Prostate gland (tissue), 2 donors: Measurements from ENCODE around the gene CBR4. TPM values are rescaled to one million over a fixed set of nuclear protein-coding genes. Genes with fewer than 3 reads are reported as not detected.

Source experiments
- DNase-seq: peaks from one replicate; pipeline ENCODE4 v3.0.0-alpha.2; 2019; ENCODE audit warnings: low spot score
- H3K27ac ChIP-seq, 2 donors: fragments of 200-600 bp; sonication (generic); 2 replicates each; pipeline ENCODE4 v1.5.1; 2017 to 2019
- H3K27me3 ChIP-seq: fragments of 200-600 bp; sonication (generic); replicated peaks from 2 replicates; pipeline ENCODE4 v1.5.1; 2019; ENCODE audit not compliant: insufficient read depth
- H3K36me3 ChIP-seq, 2 donors: fragments of 200-600 bp; sonication (generic); 1 replicate in 1 of 2; 2 replicates in 1 of 2; pipeline versions ENCODE4 v1.5.1 to v1.8.1; 2017 to 2019
- H3K4me1 ChIP-seq: fragments of 200-600 bp; sonication (generic); replicated peaks from 2 replicates; pipeline ENCODE4 v1.5.1; 2019
- H3K4me3 ChIP-seq, 2 donors: fragments of 200-600 bp; sonication (generic); 2 replicates each; pipeline ENCODE4 v1.5.1; 2017 to 2019
- H3K9me3 ChIP-seq: fragments of 200-600 bp; sonication (generic); 2 replicates; pipeline ENCODE4 v1.5.1; 2017
- POLR2A ChIP-seq: fragments of 450-650 bp; IDR thresholded peaks from one replicate; pipeline ENCODE4 v1.6.1; 2016; ENCODE audit warnings: antibody characterized with exemption, mild to moderate bottlenecking
- POLR2AphosphoS5 ChIP-seq: sonication (generic); formaldehyde crosslinking; IDR thresholded peaks from one replicate; pipeline ENCODE4 v1.6.1; 2017; ENCODE audit warnings: antibody characterized with exemption
- WGBS: methylation state at CpG from one replicate; pipeline ENCODE4 v1.1.5; 2018; 5-methylcytosine and 5-hydroxymethylcytosine counted together
- intact Hi-C: fragments of 100-400 bp; cut with DNase I; formaldehyde crosslinking; loops from one replicate; pipeline ENCODE4 v1.14.2; 2022
- total RNA-seq, 2 donors: library from RNA; depleted of rRNA; stranded (reverse); fragments of >200 nt; gene quantifications; one replicate each; pipeline ENCODE4 v1.1.0, GENCODE V29; 2016
- TF ChIP-seq, protein P1 (sequence below), 4 experiments: fragments of 200-600 bp in 2 of 4; fragments of 450-650 bp in 2 of 4; sonication (generic) in 2 of 4; IDR thresholded peaks; 1 replicate in 3 of 4; 2 replicates in 1 of 4; pipeline ENCODE4 v1.5.1; 2016 to 2019; ENCODE audit warnings: antibody characterized with exemption in 4 of 4, mild to moderate bottlenecking in 2 of 4, moderate library complexity in 2 of 4

Gene CBR4
- total RNA-seq, 2 donors from 2014 or later: 15.6 to 23.7 TPM

DNA sequence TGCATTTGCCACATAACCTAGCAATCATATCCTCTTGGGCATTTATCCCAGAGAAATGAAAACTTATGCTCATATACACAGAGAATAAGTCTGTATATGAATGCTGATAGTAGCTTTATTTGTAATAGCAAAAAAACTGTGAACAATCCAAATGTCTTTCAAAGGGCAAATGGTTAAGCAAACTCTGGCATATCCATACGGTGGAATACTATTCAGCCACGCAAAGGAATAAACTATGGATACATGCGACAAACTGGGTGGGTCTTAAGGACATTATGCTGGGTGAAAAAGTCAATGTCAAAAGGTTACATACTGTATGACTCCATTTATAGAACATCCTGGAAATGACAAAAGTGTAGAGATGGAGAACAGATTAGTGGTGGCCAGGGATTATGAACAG, 17.6 kb upstream of the CBR4 start:
- no peak overlapping the region for H3K27ac ChIP-seq
- DNase-seq: no peak
- WGBS: 97% methylated on average over 3 of the region's 3 CpGs
- TF ChIP-seq POLR2A: no peak
- TF ChIP-seq, protein P1, sequence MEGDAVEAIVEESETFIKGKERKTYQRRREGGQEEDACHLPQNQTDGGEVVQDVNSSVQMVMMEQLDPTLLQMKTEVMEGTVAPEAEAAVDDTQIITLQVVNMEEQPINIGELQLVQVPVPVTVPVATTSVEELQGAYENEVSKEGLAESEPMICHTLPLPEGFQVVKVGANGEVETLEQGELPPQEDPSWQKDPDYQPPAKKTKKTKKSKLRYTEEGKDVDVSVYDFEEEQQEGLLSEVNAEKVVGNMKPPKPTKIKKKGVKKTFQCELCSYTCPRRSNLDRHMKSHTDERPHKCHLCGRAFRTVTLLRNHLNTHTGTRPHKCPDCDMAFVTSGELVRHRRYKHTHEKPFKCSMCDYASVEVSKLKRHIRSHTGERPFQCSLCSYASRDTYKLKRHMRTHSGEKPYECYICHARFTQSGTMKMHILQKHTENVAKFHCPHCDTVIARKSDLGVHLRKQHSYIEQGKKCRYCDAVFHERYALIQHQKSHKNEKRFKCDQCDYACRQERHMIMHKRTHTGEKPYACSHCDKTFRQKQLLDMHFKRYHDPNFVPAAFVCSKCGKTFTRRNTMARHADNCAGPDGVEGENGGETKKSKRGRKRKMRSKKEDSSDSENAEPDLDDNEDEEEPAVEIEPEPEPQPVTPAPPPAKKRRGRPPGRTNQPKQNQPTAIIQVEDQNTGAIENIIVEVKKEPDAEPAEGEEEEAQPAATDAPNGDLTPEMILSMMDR (IDR thresholded peaks at IDR 0.05): no peak
- TF ChIP-seq POLR2AphosphoS5: no peak
- no peaks in the 10 kb centered on the region for H3K27me3 ChIP-seq
- intact Hi-C loops: no loop called here
- H3K4me1 ChIP-seq: no peaks in the 10 kb centered on the region
- H3K4me3 ChIP-seq: no peak overlapping the region
- H3K9me3 ChIP-seq: no peaks in the 10 kb centered on the region
- no peaks in the 10 kb centered on the region for H3K36me3 ChIP-seq

DNA sequence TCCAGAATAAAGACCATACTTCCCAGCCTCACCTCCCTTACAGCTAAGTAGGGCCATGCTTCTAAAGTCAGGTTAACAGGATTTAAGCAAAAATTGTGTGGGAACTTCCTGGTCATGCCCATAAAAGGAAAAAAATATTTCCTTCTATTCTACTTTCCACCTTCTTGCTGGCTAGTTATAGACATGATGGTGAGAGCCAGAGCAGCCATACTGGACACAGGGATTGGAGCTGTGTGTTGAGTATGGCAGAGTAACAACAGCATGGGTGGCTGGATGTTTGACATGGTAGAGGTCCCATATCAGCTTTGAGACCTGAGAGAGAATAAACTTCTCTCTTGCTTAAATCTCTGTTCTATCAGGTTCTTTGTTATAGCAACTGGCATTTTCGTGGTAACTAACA, 15.1 kb upstream of the CBR4 start:
- Histone ChIP-seq H3K27me3 (no peaks in the 10 kb centered on the region), H3K36me3 (no peaks in the 10 kb centered on the region), H3K27ac (no peak overlapping the region), H3K9me3 (no peaks in the 10 kb centered on the region), H3K4me1 (no peaks in the 10 kb centered on the region), H3K4me3 (no peak overlapping the region)
- 90% methylated on average over 1 of the region's 1 CpG for WGBS
- intact Hi-C loops: no loop called here
- DNase-seq: no peak
- TF ChIP-seq POLR2A (no peak), POLR2AphosphoS5 (no peak)
- TF ChIP-seq, protein P1 (IDR thresholded peaks at IDR 0.05): no peak

DNA sequence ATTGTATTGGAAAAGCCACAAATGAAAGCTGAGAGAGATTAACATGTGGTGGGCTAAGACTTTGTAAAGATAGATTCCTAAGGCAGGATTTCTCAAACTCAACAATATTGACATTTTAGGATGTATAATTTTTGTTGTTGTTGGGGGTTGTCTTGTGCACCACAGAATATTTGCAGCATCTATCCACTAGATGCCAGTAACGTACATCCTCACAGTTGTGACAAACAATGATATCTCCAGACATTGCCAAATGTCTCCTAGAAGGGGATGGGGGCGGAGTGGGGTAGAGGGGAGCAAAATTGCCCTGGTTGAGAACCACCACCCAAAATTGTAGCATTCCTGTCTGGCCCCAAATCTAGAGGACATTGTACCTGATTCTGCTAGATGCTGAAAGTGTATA, 14.7 kb upstream of the CBR4 start:
- DNase-seq: peak; percentile 26
- H3K36me3 ChIP-seq: no peaks in the 10 kb centered on the region
- H3K9me3 ChIP-seq: no peaks in the 10 kb centered on the region
- H3K4me1 ChIP-seq: no peaks in the 10 kb centered on the region
- intact Hi-C loops: loop anchor here (5.0 kb wide), 1 partner anchor 463 kb away; no protein-coding TSS in a partner anchor
- TF ChIP-seq, protein P1 (IDR thresholded peaks at IDR 0.05): peak in 3 of 4 experiments; percentile 54 to 72 (median 71)
- TF ChIP-seq POLR2A: no peak
- peak; percentile 50 for TF ChIP-seq POLR2AphosphoS5
- no peak overlapping the region for H3K4me3 ChIP-seq
- H3K27ac ChIP-seq: no peak overlapping the region
- WGBS: 19% methylated on average over 2 of the region's 2 CpGs
- no peaks in the 10 kb centered on the region for H3K27me3 ChIP-seq

DNA sequence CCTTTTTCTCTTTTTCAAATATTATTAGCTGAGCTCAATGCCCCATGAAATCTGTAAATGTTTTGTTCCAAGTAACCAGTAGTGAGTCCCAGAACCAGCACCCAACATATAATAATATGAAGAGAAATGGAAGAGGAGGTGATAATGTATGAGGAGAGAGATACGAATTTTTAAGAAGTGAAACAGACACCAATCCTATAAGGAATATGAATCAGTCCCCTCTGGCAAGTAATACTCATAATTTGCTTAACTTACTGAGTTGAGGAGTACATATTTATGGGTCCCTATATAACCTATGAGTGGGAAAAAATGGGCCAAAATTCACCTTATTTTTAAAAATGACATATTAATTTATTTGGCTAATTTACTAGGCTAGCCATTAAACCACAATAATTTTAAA, 8.4 kb upstream of the CBR4 start:
- Histone ChIP-seq H3K9me3 (no peaks in the 10 kb centered on the region), H3K27ac (no peak overlapping the region), H3K4me1 (peaks cover 10% of the 10 kb centered on the region), H3K27me3 (no peaks in the 10 kb centered on the region), H3K36me3 (no peaks in the 10 kb centered on the region), H3K4me3 (no peak overlapping the region)
- intact Hi-C loops: loop anchor here (10.0 kb wide), 1 partner anchor 324 kb away; no protein-coding TSS in a partner anchor
- TF ChIP-seq, protein P1 (IDR thresholded peaks at IDR 0.05): no peak
- TF ChIP-seq POLR2AphosphoS5 (no peak), POLR2A (no peak)
- WGBS: 90% methylated on average over 1 of the region's 1 CpG
- DNase-seq: no peak

DNA sequence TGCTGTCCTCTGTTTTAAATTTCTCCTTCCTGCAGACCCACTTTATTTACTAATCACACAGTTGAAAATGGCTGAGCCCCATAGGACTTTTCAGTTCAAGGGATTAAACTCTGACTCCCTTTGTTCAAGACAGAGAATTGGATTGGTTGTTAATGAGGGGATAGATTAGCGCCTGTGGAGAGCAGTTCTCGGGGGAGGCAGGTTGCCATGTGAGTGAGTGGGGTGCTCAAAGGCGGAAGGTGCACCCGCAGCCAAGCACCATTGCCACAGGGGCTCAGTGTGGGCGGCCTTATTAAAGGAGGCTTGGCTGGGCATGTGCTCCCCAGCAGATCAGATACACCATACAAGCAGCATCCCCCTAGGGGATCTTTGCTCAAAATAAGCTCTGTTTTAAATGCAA, 7.9 kb upstream of the CBR4 start:
- 85% methylated on average over 5 of the region's 5 CpGs for WGBS
- Histone ChIP-seq H3K27ac (no peak overlapping the region), H3K9me3 (no peaks in the 10 kb centered on the region), H3K27me3 (no peaks in the 10 kb centered on the region), H3K36me3 (no peaks in the 10 kb centered on the region), H3K4me1 (peaks cover 10% of the 10 kb centered on the region), H3K4me3 (no peak overlapping the region)
- no peak for DNase-seq
- intact Hi-C loops: loop anchor here (10.0 kb wide), 1 partner anchor 323 kb away; no protein-coding TSS in a partner anchor
- TF ChIP-seq POLR2A: no peak
- TF ChIP-seq, protein P1 (IDR thresholded peaks at IDR 0.05): no peak
- no peak for TF ChIP-seq POLR2AphosphoS5
